ENCODE results near the gene NGF. TPM values are rescaled to one million over a fixed set of nuclear protein-coding genes. Genes with fewer than 3 reads are reported as not detected.

Gene NGF
- total RNA-seq, 1 donor from 2014 or later: 1.1 TPM

- Histone ChIP-seq H3K27me3 (ENCODE audit: control insufficient read depth, insufficient read depth, low read length) (no peaks in the 10 kb centered on the region), H3K4me3 (ENCODE audit: low read depth, low read length) (no peak overlapping the region), H3K36me3 (ENCODE audit: control insufficient read depth, insufficient read depth, low read length) (no peaks in the 10 kb centered on the region)
- FAIRE-seq (no peak), DNase-seq (ENCODE audit: low read depth) (peak; percentile 39)
- TF ChIP-seq CTCF (IDR thresholded peaks at IDR 0.05; ENCODE audit: insufficient read depth, low read length, severe bottlenecking): no peak
Observed at GRCh38 chr1:115251340-115251748, 86.7 kb downstream of the NGF start.

GRCh38 chr1:115246526-115246925 lies 91.5 kb downstream of the NGF start:
- no peak for TF ChIP-seq CTCF (IDR thresholded peaks at IDR 0.05; ENCODE audit: insufficient read depth, low read length, severe bottlenecking)
- H3K4me3 ChIP-seq (ENCODE audit: low read depth, low read length): no peak overlapping the region
- no peaks in the 10 kb centered on the region for H3K27me3 ChIP-seq (ENCODE audit: control insufficient read depth, insufficient read depth, low read length)
- FAIRE-seq (no peak), DNase-seq (ENCODE audit: low read depth) (no peak)
- H3K36me3 ChIP-seq (ENCODE audit: control insufficient read depth, insufficient read depth, low read length): no peaks in the 10 kb centered on the region

- FAIRE-seq (no peak), DNase-seq (ENCODE audit: low read depth) (no peak)
- no peak for TF ChIP-seq CTCF (IDR thresholded peaks at IDR 0.05; ENCODE audit: insufficient read depth, low read length, severe bottlenecking)
- H3K4me3 ChIP-seq (ENCODE audit: low read depth, low read length): no peak overlapping the region
- no peaks in the 10 kb centered on the region for H3K36me3 ChIP-seq (ENCODE audit: control insufficient read depth, insufficient read depth, low read length)
- H3K27me3 ChIP-seq (ENCODE audit: control insufficient read depth, insufficient read depth, low read length): no peaks in the 10 kb centered on the region
Observed at GRCh38 chr1:115245227-115245626, 92.8 kb downstream of the NGF start.

GRCh38 chr1:115242543-115242942 lies 95.5 kb downstream of the NGF start:
- FAIRE-seq: no peak
- DNase-seq (ENCODE audit: low read depth): no peak
- Histone ChIP-seq H3K27me3 (ENCODE audit: control insufficient read depth, insufficient read depth, low read length) (no peaks in the 10 kb centered on the region), H3K4me3 (ENCODE audit: low read depth, low read length) (no peak overlapping the region), H3K36me3 (ENCODE audit: control insufficient read depth, insufficient read depth, low read length) (no peaks in the 10 kb centered on the region)
- no peak for TF ChIP-seq CTCF (IDR thresholded peaks at IDR 0.05; ENCODE audit: insufficient read depth, low read length, severe bottlenecking)

GRCh38 chr1:115241309-115241708 lies 96.7 kb downstream of the NGF start:
- Histone ChIP-seq H3K4me3 (ENCODE audit: low read depth, low read length) (no peak overlapping the region), H3K27me3 (ENCODE audit: control insufficient read depth, insufficient read depth, low read length) (no peaks in the 10 kb centered on the region), H3K36me3 (ENCODE audit: control insufficient read depth, insufficient read depth, low read length) (no peaks in the 10 kb centered on the region)
- no peak for FAIRE-seq
- no peak for DNase-seq (ENCODE audit: low read depth)
- no peak for TF ChIP-seq CTCF (IDR thresholded peaks at IDR 0.05; ENCODE audit: insufficient read depth, low read length, severe bottlenecking)

GRCh38 chr1:115240297-115240696 lies 97.8 kb downstream of the NGF start:
- Histone ChIP-seq H3K27me3 (ENCODE audit: control insufficient read depth, insufficient read depth, low read length) (no peaks in the 10 kb centered on the region), H3K4me3 (ENCODE audit: low read depth, low read length) (no peak overlapping the region), H3K36me3 (ENCODE audit: control insufficient read depth, insufficient read depth, low read length) (no peaks in the 10 kb centered on the region)
- no peak for TF ChIP-seq CTCF (IDR thresholded peaks at IDR 0.05; ENCODE audit: insufficient read depth, low read length, severe bottlenecking)
- DNase-seq (ENCODE audit: low read depth): peak; percentile 50
- FAIRE-seq: no peak
